HFFc6 (cell line): Measurements from ENCODE around the gene PSMD6. TPM values are rescaled to one million over a fixed set of nuclear protein-coding genes. Genes with fewer than 3 reads are reported as not detected.

Experiments used
- DNase-seq: peaks from one replicate; pipeline ENCODE4 v3.0.0-alpha.2; 2018
- H3K27ac Mint-ChIP-seq: 2 replicates; pipeline ENCODE4 v1.8.0; 2020; ENCODE audit warnings: mild to moderate bottlenecking, mixed read lengths
- H3K27me3 Mint-ChIP-seq: 2 replicates; pipeline ENCODE4 v1.8.0; 2021; ENCODE audit warnings: mild to moderate bottlenecking, moderate library complexity, mixed read lengths; ENCODE audit not compliant: insufficient read depth
- H3K36me3 Mint-ChIP-seq: 2 replicates; pipeline ENCODE4 v1.8.0; 2021; ENCODE audit warnings: low read depth, mixed read lengths
- H3K4me1 Mint-ChIP-seq: 2 replicates; pipeline ENCODE4 v1.8.0; 2020; ENCODE audit warnings: low read depth, mixed read lengths
- H3K4me3 Mint-ChIP-seq: 2 replicates; pipeline ENCODE4 v1.8.0; 2020; ENCODE audit warnings: mild to moderate bottlenecking, moderate library complexity, mixed read lengths
- H3K9me3 Mint-ChIP-seq: 2 replicates; pipeline ENCODE4 v1.8.0; 2020; ENCODE audit warnings: mild to moderate bottlenecking, mixed read lengths
- long read RNA-seq: library from polyadenylated mRNA; unstranded; transcript quantifications from one replicate; pipeline ENCODE4 v2.0.0, GENCODE V29; 2019
- total RNA-seq, 6 experiments: library from RNA; stranded (reverse); fragmentation: NEBNext Ultra II Directional; extraction: Animal tissue kit (Norgen Biotek cat#: 25700); gene quantifications; 2 replicates in 1 of 6; 3 replicates in 5 of 6; pipeline ENCODE4 v1.2.3, GENCODE V29; 2021
- TF ChIP-seq, protein P1 (sequence below): fragments of 200-600 bp; sonication (generic); IDR thresholded peaks from 2 replicates; pipeline ENCODE4 v1.5.0; 2021; ENCODE audit warnings: antibody characterized with exemption, mild to moderate bottlenecking

The PSMD6 gene
- total RNA-seq, result 100 to 1,000 TPM; 101 to 123 (median 113) TPM
- long read RNA-seq, full-length matches to known transcripts, result 196 of 208 reads
- long read RNA-seq, partial matches to known transcripts, result 5 of 208 reads
- long read RNA-seq, other reads (novel, unspliced or antisense), result 7 of 208 reads

DNA sequence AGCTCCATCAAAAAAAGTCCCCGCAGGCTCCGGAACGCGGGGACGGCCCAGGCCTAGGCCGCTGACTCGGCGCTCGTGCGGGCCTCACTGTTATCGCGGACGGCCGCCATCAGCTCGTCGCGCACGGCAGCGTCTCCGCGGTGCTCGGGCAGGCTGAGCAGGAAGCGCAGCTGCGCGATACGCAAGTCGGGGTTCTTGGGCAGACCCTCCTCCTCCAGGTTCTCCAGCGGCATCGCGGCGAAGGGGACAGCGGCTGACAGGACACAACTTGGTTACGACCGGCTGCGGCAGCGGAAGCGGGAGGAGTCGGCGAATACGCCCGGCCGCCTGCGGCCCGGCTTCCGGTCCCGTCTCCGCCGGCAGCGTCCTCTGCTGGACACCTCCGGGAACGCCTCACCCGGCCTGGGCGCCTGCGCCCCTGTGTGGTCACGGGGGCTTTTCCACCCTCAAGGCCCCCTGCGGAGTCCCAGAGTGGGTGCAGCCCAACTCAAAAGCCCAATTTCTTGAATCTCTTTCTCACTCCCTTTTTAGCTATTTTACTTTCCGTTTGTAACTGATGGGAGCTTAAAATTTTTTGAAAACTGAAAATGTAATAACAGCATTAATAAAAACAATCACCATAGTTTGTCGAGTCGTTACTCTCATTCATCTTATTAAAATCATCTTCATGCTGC is at the start of gene PSMD6:
TSS of gene PSMD6 (minus strand) at position 308 of the 674 bp plus-strand sequence. CDS start at position 233, 75 bp downstream.
- Mint-ChIP-seq H3K4me3 (peak within 1 kb of the TSS; percentile 95), H3K27me3 (peaks cover 3% of the 10 kb centered on the region), H3K4me1 (peaks cover 32% of the 10 kb centered on the region), H3K27ac (peak within 1 kb of the TSS; percentile 93), H3K9me3 (no peaks in the 10 kb centered on the region), H3K36me3 (peaks cover 24% of the 10 kb centered on the region)
- peak; percentile 80 for DNase-seq
- TF ChIP-seq, protein P1, sequence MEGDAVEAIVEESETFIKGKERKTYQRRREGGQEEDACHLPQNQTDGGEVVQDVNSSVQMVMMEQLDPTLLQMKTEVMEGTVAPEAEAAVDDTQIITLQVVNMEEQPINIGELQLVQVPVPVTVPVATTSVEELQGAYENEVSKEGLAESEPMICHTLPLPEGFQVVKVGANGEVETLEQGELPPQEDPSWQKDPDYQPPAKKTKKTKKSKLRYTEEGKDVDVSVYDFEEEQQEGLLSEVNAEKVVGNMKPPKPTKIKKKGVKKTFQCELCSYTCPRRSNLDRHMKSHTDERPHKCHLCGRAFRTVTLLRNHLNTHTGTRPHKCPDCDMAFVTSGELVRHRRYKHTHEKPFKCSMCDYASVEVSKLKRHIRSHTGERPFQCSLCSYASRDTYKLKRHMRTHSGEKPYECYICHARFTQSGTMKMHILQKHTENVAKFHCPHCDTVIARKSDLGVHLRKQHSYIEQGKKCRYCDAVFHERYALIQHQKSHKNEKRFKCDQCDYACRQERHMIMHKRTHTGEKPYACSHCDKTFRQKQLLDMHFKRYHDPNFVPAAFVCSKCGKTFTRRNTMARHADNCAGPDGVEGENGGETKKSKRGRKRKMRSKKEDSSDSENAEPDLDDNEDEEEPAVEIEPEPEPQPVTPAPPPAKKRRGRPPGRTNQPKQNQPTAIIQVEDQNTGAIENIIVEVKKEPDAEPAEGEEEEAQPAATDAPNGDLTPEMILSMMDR, result peak; percentile 100

DNA sequence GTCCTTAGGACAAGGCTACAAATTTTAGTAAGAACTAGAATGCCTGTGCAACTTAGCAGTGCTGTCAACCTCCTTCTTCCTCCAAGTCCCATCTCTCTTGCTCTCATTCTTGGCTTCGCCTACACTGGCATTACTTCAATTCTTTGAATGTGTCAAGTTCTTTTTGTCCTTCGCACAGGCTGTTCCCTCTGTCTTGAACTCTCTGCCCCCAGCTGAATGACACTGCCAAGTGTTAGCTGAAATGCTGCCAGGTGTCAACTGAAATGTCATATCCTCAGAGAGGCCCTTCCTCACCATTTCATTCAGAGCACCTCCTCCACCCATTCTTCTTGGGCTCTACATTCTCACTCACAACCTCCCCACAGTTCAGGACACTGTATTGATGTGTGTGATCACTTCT is 48.8 kb upstream of the PSMD6 start:
- DNase-seq, result no peak
- TF ChIP-seq, protein P1, result no peak
- H3K27ac Mint-ChIP-seq, result no peak overlapping the region
- H3K4me1 Mint-ChIP-seq, result peaks cover 38% of the 10 kb centered on the region
- no peak overlapping the region for H3K4me3 Mint-ChIP-seq
- H3K27me3 Mint-ChIP-seq, result no peaks in the 10 kb centered on the region
- no peaks in the 10 kb centered on the region for H3K9me3 Mint-ChIP-seq
- no peaks in the 10 kb centered on the region for H3K36me3 Mint-ChIP-seq

DNA sequence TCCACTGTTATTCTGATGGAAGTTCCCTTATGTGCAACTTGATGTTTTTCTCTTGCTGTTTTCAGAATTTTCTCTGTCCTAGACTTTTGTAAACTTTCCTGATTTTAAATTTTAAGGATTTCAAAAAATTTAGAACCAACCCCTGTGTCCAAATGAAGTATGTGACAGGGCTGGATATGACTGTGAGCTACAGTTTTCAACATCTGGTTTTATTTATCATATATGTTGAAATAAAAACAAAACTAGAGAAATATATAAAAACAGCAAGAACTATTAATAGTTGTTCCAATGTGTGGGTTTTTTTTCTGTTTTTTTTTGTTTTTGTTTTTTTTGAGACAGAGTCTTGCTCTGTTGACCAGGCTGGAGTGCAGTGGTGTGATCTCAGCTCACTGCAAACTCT is 47.4 kb upstream of the PSMD6 start:
- peaks cover 38% of the 10 kb centered on the region for H3K4me1 Mint-ChIP-seq

GRCh38 chr3:64067506-64068346 is 44.4 kb upstream of the PSMD6 start:
- H3K27me3 Mint-ChIP-seq, result peaks cover 2% of the 10 kb centered on the region
- no peaks in the 10 kb centered on the region for H3K9me3 Mint-ChIP-seq
- H3K27ac Mint-ChIP-seq, result no peak overlapping the region
- H3K36me3 Mint-ChIP-seq, result no peaks in the 10 kb centered on the region
- peaks cover 22% of the 10 kb centered on the region for H3K4me1 Mint-ChIP-seq
- TF ChIP-seq, protein P1, result no peak
- no peak for DNase-seq
- no peak overlapping the region for H3K4me3 Mint-ChIP-seq

More for the DNA sequence above, 47.4 kb upstream of the PSMD6 start:
- Mint-ChIP-seq H3K36me3 (no peaks in the 10 kb centered on the region), H3K9me3 (no peaks in the 10 kb centered on the region), H3K27me3 (peaks cover 2% of the 10 kb centered on the region), H3K4me3 (no peak overlapping the region), H3K27ac (no peak overlapping the region)
- TF ChIP-seq, protein P1, result no peak
- DNase-seq, result no peak

- no peaks in the 10 kb centered on the region for H3K9me3 Mint-ChIP-seq
- H3K4me1 Mint-ChIP-seq, result peaks cover 10% of the 10 kb centered on the region
- H3K4me3 Mint-ChIP-seq, result no peak overlapping the region
- H3K27me3 Mint-ChIP-seq, result peaks cover 2% of the 10 kb centered on the region
- no peak for DNase-seq
- H3K36me3 Mint-ChIP-seq, result no peaks in the 10 kb centered on the region
- TF ChIP-seq, protein P1, result no peak
- no peak overlapping the region for H3K27ac Mint-ChIP-seq
Measured at GRCh38 chr3:64064804-64065203, 41.5 kb upstream of the PSMD6 start.
